ENCODE data around the gene MATR3.
"Not testable (repeated sequence)": the region's sequence is repeated elsewhere in the genome, so short reads cannot be mapped to it uniquely, and the experiment has no call there.

MATR3 gene

DNA sequence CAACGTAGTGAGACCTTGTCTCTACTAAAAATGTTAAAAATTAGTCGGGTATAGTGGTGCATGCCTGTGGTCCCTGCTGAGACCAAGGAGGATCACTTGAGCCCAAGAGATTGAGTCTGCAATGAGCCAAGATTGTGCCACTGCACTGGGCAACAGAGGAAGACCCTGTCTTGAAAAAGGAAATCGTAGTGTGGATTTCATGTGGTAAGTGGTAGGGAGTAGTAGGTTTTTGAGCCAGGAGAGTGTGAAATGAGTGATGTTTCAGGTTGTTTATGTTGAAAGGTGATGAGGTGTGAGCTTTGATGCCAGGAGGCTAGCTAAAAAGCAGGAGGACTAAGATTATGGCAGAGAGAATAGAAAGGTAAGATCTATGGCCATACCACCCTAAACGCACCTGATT lies 5.9 kb downstream of the MATR3 start:
- no peak for DNase-seq

DNA sequence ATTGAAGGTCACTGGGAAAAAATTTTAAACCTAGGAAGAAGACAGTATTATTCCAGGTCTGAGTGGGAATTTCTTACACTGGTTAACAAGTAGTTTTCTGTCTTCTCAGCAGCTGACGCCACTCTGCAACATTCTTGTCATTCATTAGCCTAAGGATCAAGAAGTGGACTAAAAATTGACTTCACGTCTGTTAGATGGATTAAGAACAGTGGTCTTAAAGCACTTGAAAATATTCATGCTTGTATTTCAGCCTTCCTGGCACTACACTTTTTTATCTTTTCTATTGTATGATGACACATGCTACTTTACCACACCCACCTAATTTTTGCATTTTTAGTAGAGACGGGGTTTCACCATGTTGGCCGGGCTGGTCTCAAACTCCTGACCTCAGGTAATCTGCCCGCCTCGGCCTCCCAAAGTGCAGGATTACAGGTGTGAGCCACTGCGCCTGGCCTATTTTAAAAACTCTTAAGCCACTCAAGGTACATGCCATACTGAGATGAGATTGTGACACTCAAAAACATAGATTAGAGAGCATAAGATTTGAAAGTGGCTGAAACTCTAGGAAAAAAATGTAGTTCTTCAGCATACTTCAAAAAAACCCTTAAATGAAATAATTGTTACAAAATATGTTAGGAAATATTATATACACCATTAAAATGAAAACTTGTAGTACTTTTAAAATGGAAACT lies 8.4 kb downstream of the MATR3 start:
- DNase-seq: no peak

DNA sequence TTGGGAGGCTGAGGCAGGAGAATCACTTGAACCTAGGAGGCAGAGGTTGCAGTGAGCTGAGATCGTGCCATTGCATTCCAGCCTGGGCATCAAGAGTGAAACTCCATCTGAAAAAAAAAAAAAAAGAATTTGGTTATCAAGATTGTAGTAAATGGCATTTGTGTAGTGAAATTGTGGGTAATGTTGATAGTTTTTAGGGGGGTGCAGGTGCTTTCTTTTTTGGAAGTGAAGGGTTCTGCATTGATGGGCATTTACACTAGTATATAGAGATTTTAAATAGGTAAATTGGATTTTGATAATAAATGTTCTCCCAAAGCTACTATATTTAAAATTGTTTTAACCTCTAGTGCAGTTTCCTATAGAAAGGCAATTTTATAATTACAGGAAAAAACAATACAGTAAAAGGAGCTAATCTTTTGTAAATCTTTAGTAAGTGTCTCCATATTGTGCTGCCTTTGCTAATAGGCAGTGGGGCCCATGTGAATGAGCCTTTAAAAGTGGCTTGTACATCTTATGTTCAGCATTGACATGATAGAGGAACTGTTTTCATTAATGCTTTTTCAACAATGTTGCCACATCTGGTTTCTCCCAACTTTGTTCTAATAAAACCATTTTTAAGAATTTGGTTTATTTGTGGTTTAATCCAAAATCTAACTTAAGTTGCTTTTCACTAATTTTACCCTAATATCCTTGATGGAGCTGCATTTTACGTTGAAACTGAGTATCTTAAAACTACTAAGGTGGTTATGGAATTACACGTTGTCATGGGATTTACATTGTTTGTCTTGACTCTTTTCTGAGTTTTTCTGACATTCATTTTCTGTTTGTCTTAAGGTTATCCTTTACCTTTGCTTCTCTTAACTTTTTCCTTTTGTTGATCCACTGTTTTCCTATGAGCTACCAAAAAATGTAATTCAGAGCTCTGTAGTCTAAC lies 11.1 kb downstream of the MATR3 start:
- DNase-seq: no peak

DNA sequence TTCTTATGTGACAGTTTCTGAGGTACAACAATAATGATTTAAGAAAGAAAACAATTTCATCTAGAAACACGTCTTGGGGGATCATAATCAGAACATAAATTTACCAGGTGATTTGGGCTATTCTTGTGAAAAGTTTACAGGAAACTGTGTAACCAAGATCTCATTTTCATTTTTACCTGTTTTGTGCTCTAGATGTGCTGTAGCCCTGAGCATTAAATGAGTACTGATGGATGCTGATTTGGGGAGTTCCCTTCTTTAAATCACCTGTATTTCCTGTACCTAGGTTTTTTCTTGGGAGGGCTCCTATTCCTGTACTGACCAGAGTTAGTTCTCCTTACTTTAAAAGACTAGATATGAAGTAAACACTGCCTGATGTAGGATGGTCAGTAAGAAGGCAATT lies 12.7 kb downstream of the MATR3 start:
- no peak for DNase-seq

DNA sequence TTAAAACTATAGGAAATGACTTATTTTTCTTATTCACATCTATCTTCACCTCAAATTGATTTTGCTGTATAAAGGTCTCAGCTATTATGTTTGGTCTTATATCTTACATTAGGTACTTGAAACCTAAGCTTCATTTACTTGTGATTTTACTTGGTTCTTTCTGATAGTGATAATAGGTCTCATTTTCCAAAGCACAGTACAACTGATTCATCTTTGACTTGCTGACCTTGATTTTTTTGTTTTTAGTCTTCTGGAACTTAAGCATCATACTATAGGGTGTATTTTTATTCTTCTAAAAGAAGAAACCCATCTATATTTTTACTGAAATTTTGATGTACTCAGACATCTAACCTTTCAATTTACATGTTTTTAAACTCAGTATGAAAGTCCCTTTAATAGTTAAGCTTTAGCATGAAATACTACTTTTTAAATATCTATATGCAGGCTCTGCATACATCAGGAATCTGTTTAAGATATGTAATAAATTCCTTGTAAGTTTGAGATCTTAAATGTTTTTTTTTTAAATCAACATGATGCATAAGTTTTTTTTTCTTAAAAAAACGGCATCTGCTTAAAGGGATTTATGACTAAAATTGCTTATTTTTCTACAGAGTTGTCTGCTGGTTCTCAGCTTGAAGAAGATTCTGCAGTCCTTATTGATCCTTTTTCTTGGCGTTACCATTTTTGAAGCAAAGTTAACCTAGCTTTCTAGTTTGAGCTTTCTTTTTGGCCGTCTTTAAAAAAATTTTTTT lies 13.3 kb downstream of the MATR3 start:
- DNase-seq: no peak

DNA sequence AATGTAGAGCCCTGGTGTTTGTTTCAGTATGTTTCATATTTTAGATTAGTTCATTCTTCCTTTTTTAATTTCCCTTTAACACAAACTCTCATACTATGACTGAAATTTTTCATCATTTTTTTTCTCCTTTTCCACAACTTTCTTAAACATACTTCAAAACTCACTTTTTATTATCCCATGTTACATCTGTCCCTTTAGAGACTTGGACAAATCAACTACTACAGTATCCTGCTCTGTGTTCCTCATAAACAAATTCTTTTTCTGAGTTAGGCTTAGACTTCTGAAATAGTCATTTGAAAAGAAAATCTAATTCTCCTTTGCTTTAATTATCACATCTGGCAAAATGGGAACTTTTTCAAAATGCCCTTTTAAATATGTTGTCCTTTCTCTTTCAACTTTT lies 15.3 kb downstream of the MATR3 start:
- DNase-seq: no peak

DNA sequence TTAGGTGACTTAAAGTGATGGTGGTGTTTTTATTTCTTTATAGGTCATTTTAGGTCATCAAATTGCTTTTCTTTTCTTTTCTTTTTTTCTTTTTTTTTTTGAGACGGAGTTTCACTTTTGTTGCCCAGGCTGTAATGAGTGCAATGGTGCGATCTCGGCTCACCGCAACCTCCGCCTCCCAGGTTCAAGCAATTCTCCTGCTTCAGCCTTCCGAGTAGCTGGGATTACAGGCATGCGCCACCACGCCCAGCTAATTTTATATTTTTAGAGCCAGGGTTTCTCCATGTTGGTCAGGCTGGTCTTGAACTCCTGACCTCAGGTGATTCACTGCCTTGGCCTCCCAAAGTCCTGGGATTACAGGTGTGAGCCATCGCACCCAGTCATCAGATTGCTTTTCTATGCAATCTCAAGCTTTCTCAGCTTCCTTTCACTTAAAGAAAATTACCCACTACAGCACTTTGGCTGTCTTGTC lies 17.2 kb downstream of the MATR3 start:
- DNase-seq: not testable (repeated sequence)

DNA sequence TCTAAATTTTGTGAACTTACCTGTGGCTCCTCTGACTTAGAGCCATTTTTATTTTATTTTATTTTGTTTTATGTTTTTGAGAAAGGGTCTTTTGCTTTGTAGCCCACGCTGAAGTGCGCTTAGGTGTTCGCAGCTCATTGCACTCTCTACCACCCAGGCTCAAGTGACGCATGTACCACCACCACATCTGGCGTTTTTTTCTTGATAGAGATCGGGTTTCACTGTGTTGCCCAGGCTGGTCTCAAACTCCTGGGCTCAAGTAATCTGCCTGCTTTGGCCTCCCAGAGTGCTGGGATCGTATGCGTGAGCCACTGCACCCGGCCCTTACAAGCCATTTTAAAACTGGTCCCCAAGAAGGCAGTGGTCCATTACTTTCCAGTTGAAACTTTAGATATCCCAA lies 18.5 kb downstream of the MATR3 start:
- DNase-seq: no peak

DNA sequence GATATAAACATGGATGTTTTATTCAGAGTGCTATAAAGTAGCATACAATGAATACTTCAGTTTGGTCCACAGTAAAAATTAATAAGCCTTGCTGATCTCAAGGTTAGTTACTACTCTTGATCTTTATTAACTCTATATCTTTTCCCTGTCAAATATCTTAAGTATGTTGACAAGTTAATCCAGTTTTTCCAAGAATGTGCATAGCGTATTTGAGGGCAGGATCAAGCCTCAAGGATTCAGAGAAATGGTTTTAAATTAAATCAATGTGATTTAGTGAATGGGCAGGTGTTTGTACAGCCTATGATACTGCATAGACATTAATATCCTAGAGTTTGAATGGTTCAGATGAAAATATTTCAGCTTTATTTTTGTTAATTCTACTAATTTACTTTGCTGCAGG lies 20.7 kb downstream of the MATR3 start:
- no peak for DNase-seq

DNA sequence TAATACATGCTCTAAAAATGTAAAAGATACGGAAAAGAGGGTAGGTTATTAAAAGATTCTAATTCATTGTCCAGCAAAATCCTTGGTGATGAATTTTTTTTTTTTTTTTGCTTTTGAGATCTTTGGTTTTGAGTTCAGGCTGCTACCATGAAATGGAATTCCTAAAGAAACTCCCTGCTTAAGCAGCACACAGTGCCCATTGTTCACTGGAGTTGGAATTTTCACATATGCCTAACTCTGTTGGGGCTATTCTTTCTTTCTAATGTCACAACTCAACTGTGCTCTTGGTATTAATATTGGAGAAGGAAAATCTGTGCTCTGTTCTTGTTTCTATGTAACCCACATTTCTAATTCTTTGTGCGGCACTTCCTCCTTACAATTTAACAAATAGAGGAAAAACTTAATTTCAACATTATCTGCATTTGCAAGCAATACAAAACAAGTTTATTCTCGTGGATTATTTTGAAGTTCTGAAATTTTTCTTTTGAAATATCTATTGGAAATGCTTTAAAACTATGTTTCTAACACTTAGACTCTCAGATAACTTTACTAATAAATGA lies 21.6 kb downstream of the MATR3 start:
- no peak for DNase-seq

DNA sequence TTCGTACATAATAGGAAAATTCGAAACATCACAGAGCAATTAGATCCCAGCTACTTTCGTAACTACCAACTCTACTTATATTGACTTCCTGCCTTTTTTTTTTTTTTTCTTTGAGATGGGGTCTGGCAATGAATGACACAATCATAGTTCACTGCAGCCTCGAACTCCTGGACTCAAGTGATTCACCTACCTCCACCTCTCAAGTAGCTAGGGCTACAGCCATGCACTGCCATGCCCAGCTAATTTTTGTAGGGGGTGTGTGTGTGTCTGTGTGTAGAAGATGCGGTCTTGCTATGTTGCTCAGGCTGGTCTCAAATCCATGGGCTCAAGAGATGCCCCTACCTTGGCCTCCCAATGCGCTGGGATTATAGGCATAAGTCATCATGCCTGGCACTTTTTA lies 42.3 kb downstream of the MATR3 start:
- DNase-seq: no peak

DNA sequence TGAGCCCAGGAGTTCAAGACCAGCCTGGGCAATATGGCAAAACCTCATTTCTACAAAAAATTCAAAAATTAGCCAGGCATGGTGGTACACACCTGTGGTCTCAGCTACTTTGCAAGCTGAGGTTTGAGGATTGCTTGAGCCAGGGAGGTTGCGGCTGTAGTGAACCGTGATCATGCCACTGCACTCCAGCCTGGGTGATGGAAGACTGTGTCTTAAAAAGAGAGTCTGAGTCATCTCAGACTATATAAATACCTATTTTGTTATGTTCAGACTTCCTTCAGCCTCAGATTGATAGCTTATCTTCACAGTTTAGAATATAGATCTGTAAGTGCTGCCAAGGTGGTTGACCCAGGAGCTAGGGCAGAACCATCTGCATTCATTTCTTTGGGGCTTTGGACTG lies 46.5 kb downstream of the MATR3 start:
- DNase-seq: peak; percentile 14

DNA sequence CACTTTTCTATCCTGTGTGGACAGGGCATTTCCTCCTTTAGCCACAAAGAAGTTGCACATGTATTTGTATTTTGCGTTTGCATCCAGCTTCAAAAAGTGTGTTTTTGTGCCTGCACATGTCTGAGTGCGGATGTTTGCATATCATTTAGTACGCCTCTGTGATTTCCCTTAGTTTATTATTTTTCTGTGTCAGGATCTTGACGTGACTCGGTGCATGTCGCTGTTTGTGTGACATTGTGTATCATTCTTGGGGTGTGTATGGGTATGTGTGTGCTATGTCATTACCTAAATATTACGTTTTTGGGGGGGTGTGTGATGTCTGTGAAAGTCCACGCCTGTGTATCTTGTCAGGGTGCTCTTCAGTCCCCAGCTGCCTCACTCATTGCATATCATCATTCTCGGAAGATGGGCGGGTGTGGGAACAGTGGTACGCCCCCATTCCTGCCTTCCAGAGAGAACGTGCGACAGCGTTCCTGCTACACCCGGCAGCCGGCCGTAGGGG lies 47.7 kb downstream of the MATR3 start:
- no peak for DNase-seq

DNA sequence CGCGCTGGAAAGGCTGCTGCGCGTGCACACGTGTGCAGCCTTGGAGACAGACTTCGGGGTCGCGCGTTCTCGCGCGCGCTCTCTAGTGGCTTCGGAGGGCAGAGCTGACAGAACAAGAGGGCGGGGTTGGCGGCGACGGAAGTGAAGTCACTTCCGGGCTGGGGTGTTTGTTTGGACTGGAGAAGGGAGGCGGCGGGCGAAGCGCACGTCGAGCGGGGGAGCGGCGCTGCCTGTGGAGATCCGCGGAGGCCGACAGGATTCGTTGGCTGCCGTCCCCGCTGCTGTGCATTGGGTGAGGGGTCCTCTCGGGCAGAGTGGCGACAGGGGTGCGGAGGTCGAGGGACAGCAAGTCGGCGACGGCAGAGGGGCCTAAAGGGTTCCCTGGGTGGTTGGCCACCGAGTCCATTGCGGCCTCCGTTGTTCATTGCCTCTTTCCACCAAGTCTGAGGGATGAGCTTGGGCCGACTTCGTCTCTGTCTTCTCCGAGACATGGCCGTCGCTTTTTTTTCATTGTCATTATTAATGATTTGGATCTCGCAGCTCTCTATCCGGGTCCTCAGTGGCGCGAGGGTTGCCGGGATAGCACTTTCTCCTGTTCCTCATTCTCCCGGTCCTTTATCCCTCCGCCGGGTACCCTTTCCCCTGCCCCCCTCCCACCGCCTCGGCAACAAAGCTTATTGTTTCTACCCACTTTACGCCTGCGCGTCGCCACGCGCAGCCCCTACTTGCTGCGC lies 48.3 kb downstream of the MATR3 start, which contains the start of gene PAIP2:
TSS of gene PAIP2 (plus strand) at position 166 of the 734 bp plus-strand sequence. CDS start 21,931 bp downstream, outside the sequence.
- peak; percentile 99 for DNase-seq

DNA sequence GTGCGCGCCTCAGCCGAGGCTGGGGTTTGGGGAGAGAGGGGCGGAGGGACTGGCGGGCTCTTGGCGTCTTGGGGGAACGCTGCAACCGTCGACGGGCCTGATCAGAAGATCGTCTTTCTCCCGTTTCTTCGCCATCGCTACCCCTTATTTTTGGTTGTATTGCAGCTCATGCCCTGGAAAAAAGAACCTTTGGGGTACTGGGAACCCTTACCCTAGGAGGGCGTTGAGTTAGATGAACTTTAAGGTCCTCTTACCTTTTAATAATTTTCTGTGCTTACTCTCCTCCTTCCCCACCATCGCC lies 48.8 kb downstream of the MATR3 start:
- DNase-seq: peak; percentile 85

DNA sequence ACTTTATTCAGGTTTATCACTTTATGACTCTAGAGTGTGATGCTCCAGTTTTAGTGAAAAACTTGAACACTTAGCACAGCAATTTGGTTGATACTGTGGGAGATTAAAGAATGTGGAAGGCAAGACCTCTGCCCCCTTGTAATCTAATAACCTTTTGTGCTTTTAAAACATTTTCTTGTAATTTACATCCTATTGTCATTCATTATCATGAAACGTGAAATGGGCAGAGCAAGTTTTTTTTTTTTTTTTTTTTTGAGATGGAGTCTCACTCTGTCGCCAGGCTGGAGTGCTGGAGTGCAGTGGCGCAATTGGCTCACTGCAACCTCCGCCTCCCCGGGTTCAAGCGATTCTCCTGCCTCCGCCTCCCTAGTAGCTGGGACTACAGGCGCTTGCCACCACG lies 49.9 kb downstream of the MATR3 start:
- no peak for DNase-seq

DNA sequence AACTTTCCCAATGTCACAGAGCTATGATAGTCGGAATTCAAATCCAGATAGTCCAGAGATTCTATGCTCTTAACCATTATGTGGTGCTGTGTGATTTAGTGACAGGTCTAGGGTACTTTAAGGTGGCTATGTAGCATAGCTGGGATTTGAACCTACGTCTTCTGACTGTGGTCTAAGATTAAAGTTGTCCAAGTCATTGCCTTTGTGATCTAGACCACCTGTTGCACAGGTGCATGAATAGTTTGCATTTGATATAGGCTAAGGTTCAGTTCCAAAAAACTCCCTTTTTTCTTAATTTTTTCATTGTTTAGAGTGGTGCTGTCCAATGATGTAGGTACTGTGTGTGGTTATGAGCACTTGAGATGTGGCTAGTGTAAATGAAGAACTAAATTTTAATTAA lies 50.6 kb downstream of the MATR3 start:
- DNase-seq: no peak

DNA sequence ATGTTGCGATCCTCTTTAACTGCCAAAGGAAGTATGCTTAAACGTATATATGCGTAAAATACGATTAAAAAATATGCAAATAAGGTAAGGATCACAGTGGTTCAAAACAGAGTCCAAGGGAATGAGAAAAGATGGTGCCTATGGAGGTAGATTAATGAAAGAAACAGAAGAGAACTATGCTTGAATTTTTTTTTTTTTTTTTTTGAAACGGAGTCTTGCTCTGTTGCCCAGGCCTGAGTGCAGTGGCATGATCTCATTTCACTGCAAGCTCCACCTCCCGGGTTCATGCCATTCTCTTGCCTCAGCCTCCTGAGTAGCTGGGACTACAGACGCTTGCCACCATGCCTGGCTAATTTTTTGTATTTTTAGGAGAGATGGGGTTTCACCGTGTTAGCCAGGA lies 51.9 kb downstream of the MATR3 start:
- not testable (repeated sequence) for DNase-seq

DNA sequence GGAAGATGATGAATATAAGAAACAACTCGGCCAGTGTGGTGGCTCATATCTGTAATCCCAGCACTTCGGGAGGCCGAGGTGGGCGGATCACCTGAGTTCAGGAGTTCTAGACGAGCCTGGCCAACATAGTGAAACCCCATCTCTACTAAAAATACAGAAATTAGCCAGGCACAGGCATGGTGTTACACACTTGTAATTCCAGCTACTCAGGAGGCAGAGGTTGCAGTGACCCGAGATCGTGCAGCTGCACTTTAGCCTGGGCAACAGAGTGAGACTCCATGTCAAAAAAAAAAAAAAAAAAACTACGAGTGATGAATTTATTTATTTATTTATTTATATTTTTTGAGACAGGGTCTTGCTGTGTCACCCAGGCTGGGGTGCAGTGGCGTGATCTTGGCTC lies 54.3 kb downstream of the MATR3 start:
- not testable (repeated sequence) for DNase-seq

DNA sequence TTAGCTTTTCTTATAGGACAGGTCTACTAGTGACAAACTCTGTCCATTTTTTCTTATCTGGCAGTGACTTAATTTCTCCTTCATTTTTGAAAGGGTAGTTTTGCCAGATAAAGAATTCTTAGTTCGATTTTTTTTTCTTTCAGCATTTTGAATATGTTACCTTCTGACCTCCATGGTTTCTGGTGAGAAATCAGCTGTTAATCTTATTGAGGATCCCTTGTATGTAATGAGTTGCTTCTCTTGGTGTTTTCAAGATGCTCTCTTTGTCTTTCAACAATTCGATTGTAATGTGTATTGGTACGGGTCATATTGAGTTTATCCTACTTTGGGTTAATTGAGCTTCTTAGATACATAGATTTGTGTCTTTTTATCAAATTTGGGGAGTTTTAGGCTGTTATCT lies 60.6 kb downstream of the MATR3 start:
- DNase-seq: no peak

DNA sequence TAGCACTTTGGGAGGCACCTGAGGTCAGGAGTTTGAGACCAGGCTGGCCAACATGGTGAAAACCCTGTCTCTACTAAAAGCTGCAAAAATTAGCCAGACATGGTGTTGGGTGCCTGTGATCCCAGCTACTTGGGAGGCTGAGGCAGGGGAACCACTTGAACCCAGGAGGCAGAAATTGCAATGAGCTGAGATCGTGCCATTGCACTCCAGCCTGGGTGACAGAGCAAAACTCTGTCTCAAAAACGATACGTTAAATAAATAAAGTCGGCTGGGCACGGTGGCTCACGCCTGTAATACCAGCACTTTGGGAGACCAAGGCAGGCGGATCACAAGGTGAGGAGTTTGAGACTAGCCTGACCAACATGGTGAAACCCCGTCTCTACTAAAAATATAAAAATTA lies 62.4 kb downstream of the MATR3 start:
- not testable (repeated sequence) for DNase-seq

DNA sequence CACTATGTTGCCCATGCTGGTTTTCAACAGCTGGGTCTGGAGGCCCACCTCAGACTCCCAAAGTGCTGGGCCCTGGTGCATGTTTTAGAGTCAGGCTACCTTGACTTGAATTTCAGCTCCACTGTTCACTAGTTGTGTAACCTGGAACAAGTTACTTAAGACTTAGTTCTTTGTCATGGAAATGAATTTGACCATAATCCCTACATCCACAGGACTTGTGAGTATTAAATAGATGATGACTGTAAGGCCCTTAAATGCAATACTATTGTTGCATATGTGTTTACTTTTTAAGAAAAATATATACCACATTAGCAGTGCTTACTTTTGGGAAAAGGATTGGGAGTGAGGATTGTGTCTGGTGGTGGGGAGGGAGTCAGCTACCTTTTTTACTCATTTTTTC lies 64.5 kb downstream of the MATR3 start:
- DNase-seq: no peak

All from activated CD4-positive, alpha-beta T cell treated with anti-CD3 and anti-CD28 coated beads, Interleukin-2, amount 50 U/mL, for 16 hours (primary cell).